Nephron (organoid): Measurements from ENCODE around the gene COLGALT1.

Source experiments
- H3K27ac Mint-ChIP-seq, 3 experiments: 2 replicates each; pipeline ENCODE4 v1.8.0; 2020; ENCODE audit warnings: mixed read lengths in 3 of 3, mild to moderate bottlenecking in 2 of 3, moderate library complexity in 1 of 3
- H3K27me3 Mint-ChIP-seq: 2 replicates; pipeline ENCODE4 v1.8.0; 2021; ENCODE audit warnings: low read depth, mild to moderate bottlenecking, moderate library complexity, mixed read lengths
- H3K36me3 Mint-ChIP-seq: 2 replicates; pipeline ENCODE4 v1.8.0; 2020; ENCODE audit warnings: low read depth, mixed read lengths
- H3K4me1 Mint-ChIP-seq: 2 replicates; pipeline ENCODE4 v1.8.0; 2020; ENCODE audit warnings: mixed read lengths
- H3K4me3 Mint-ChIP-seq, 3 experiments: 2 replicates each; pipeline ENCODE4 v1.8.0; 2020; ENCODE audit warnings: mild to moderate bottlenecking in 3 of 3, mixed read lengths in 3 of 3, moderate library complexity in 2 of 3
- H3K9me3 Mint-ChIP-seq: 2 replicates; pipeline ENCODE4 v1.8.0; 2020; ENCODE audit warnings: mixed read lengths
- CTCF ChIP-seq, 3 experiments: fragments of 200-600 bp; sonication (generic); IDR thresholded peaks; one replicate each; pipeline ENCODE4 v1.5.0; 2021; ENCODE audit warnings: antibody characterized with exemption in 3 of 3; ENCODE audit not compliant: unreplicated experiment in 3 of 3

The COLGALT1 gene

GRCh38 chr19:17607936-17608335 is 52.5 kb downstream of the COLGALT1 start:
- Mint-ChIP-seq H3K36me3 (no peaks in the 10 kb centered on the region), H3K9me3 (no peaks in the 10 kb centered on the region), H3K27ac (no peak overlapping the region), H3K4me3 (peak overlapping the region; percentile 37 to 82 (median 42)), H3K27me3 (peaks cover 17% of the 10 kb centered on the region), H3K4me1 (peaks cover 5% of the 10 kb centered on the region)
- TF ChIP-seq CTCF (IDR thresholded peaks at IDR 0.05; ENCODE audit: unreplicated experiment in 3 of 3), result no peak

- Mint-ChIP-seq H3K4me1 (peaks cover 5% of the 10 kb centered on the region), H3K9me3 (no peaks in the 10 kb centered on the region), H3K4me3 (no peak overlapping the region), H3K27me3 (peaks cover 10% of the 10 kb centered on the region), H3K27ac (no peak overlapping the region), H3K36me3 (no peaks in the 10 kb centered on the region)
- TF ChIP-seq CTCF (IDR thresholded peaks at IDR 0.05; ENCODE audit: unreplicated experiment in 3 of 3), result no peak
Measured at GRCh38 chr19:17610384-17610783, 54.9 kb downstream of the COLGALT1 start.

GRCh38 chr19:17611462-17612244 is 56.2 kb downstream of the COLGALT1 start:
- H3K27ac Mint-ChIP-seq, result no peak overlapping the region
- peaks cover 10% of the 10 kb centered on the region for H3K27me3 Mint-ChIP-seq
- H3K4me1 Mint-ChIP-seq, result peaks cover 3% of the 10 kb centered on the region
- no peak overlapping the region for H3K4me3 Mint-ChIP-seq
- no peaks in the 10 kb centered on the region for H3K36me3 Mint-ChIP-seq
- no peaks in the 10 kb centered on the region for H3K9me3 Mint-ChIP-seq
- no peak for TF ChIP-seq CTCF (IDR thresholded peaks at IDR 0.05; ENCODE audit: unreplicated experiment in 3 of 3)

- Mint-ChIP-seq H3K27me3 (peaks cover 3% of the 10 kb centered on the region), H3K9me3 (no peaks in the 10 kb centered on the region), H3K4me3 (no peak overlapping the region), H3K36me3 (no peaks in the 10 kb centered on the region), H3K4me1 (no peaks in the 10 kb centered on the region), H3K27ac (no peak overlapping the region)
- no peak for TF ChIP-seq CTCF (IDR thresholded peaks at IDR 0.05; ENCODE audit: unreplicated experiment in 3 of 3)
Measured at GRCh38 chr19:17614476-17614875, 59.0 kb downstream of the COLGALT1 start.

- no peak for TF ChIP-seq CTCF (IDR thresholded peaks at IDR 0.05; ENCODE audit: unreplicated experiment in 3 of 3)
- Mint-ChIP-seq H3K4me1 (no peaks in the 10 kb centered on the region), H3K27ac (no peak overlapping the region), H3K27me3 (peaks cover 5% of the 10 kb centered on the region), H3K4me3 (no peak overlapping the region), H3K36me3 (no peaks in the 10 kb centered on the region), H3K9me3 (peaks cover 2% of the 10 kb centered on the region)
Measured at GRCh38 chr19:17615889-17616685, 60.6 kb downstream of the COLGALT1 start.
